Measurements from ENCODE around the gene REN.
A peak's percentile ranks its signal among the peaks of the same experiment; 100 is the strongest.

REN gene

DNA sequence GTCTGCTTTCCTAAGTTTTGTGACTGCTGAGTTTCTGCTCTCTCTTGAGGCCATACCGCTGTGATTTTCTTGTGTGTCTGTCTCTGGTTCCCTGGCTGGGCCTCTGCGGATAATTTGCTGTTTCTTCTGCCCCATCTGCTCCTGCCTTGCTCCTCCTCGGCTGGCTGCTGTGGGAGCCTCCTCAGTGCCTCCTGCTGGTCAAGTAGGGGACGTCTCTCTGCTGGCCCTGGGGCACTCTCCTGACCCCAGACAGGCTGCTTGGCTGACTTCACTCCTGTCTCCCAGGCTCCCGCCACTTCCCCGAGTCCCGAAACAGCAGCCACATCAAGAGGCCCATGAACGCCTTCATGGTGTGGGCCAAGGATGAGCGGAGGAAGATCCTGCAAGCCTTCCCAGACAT is 42.8 kb downstream of the REN start:
- WGBS (ENCODE audit: insufficient coverage, insufficient read length): no CpG with 5 or more reads among the region's 9 CpGs

GRCh38 chr1:204121840-204122555 is 44.1 kb downstream of the REN start:
- DNase-seq (ENCODE audit: low read depth, low spot score): no peak
- no peaks in the 10 kb centered on the region for H3K27me3 ChIP-seq (ENCODE audit: control insufficient read depth, insufficient read depth, low read length)
- no peaks in the 10 kb centered on the region for H3K9me3 ChIP-seq (ENCODE audit: control insufficient read depth, insufficient read depth, low read length)
- H3K27ac ChIP-seq (ENCODE audit: low read length): no peak overlapping the region
- no CpG with 5 or more reads among the region's 17 CpGs for WGBS (ENCODE audit: insufficient coverage, insufficient read length)
- H3K4me3 ChIP-seq (ENCODE audit: low read length): no peak overlapping the region
- no peaks in the 10 kb centered on the region for H3K4me1 ChIP-seq (ENCODE audit: control insufficient read depth, insufficient read depth, low read length)
- peaks cover 69% of the 10 kb centered on the region for H3K36me3 ChIP-seq (ENCODE audit: control insufficient read depth, insufficient read depth, low read length)

More for the DNA sequence above, 42.8 kb downstream of the REN start:
- H3K27ac ChIP-seq (ENCODE audit: low read length): no peak overlapping the region
- DNase-seq (ENCODE audit: low read depth, low spot score): no peak
- H3K36me3 ChIP-seq (ENCODE audit: control insufficient read depth, insufficient read depth, low read length): peaks cover 61% of the 10 kb centered on the region
- H3K9me3 ChIP-seq (ENCODE audit: control insufficient read depth, insufficient read depth, low read length): no peaks in the 10 kb centered on the region
- no peak overlapping the region for H3K4me3 ChIP-seq (ENCODE audit: low read length)
- no peaks in the 10 kb centered on the region for H3K27me3 ChIP-seq (ENCODE audit: control insufficient read depth, insufficient read depth, low read length)
- H3K4me1 ChIP-seq (ENCODE audit: control insufficient read depth, insufficient read depth, low read length): 0 out of 2 replicates have a peak, but pooled peaks cover under 1% of the 10 kb centered on the region

DNA sequence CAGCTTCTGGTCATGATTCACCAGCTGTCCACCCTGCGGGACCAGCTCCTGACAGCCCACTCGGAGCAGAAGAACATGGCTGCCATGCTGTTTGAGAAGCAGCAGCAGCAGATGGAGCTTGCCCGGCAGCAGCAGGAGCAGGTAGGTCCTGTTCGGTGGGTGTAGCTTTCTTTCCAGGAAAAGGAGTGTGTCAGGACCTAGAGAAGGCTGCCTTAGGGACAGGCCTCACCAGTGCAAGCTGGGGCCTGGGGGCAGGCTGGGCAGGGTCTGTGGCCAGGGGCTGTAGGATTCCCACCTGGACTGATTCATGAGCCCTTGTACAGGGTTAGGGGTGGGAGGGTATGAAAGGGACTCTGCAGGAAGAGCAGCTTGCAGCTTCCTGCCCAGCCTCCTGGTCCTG is 49.6 kb downstream of the REN start:
- Histone ChIP-seq H3K27me3 (ENCODE audit: control insufficient read depth, insufficient read depth, low read length) (no peaks in the 10 kb centered on the region), H3K4me3 (ENCODE audit: low read length) (no peak overlapping the region), H3K27ac (ENCODE audit: low read length) (no peak overlapping the region), H3K9me3 (ENCODE audit: control insufficient read depth, insufficient read depth, low read length) (no peaks in the 10 kb centered on the region), H3K4me1 (ENCODE audit: control insufficient read depth, insufficient read depth, low read length) (no peaks in the 10 kb centered on the region), H3K36me3 (ENCODE audit: control insufficient read depth, insufficient read depth, low read length) (peaks cover 34% of the 10 kb centered on the region)
- DNase-seq (ENCODE audit: low read depth, low spot score): no peak
- WGBS (ENCODE audit: insufficient coverage, insufficient read length): no CpG with 5 or more reads among the region's 4 CpGs

- Histone ChIP-seq H3K4me3 (ENCODE audit: low read length) (no peak overlapping the region), H3K4me1 (ENCODE audit: control insufficient read depth, insufficient read depth, low read length) (peaks cover 5% of the 10 kb centered on the region; the same call in 1 of the 2 replicates), H3K27me3 (ENCODE audit: control insufficient read depth, insufficient read depth, low read length) (no peaks in the 10 kb centered on the region), H3K36me3 (ENCODE audit: control insufficient read depth, insufficient read depth, low read length) (peaks cover 28% of the 10 kb centered on the region), H3K27ac (ENCODE audit: low read length) (no peak overlapping the region), H3K9me3 (ENCODE audit: control insufficient read depth, insufficient read depth, low read length) (no peaks in the 10 kb centered on the region)
- no CpG with 5 or more reads among the region's 4 CpGs for WGBS (ENCODE audit: insufficient coverage, insufficient read length)
- no peak for DNase-seq (ENCODE audit: low read depth, low spot score)
Measured at GRCh38 chr1:204115116-204115515, 51.0 kb downstream of the REN start.

- no peak for DNase-seq (ENCODE audit: low read depth, low spot score)
- H3K9me3 ChIP-seq (ENCODE audit: control insufficient read depth, insufficient read depth, low read length): no peaks in the 10 kb centered on the region
- no peak overlapping the region for H3K4me3 ChIP-seq (ENCODE audit: low read length)
- WGBS (ENCODE audit: insufficient coverage, insufficient read length): no CpG with 5 or more reads among the region's 4 CpGs
- no peaks in the 10 kb centered on the region for H3K27me3 ChIP-seq (ENCODE audit: control insufficient read depth, insufficient read depth, low read length)
- peaks cover 26% of the 10 kb centered on the region for H3K36me3 ChIP-seq (ENCODE audit: control insufficient read depth, insufficient read depth, low read length)
- no peak overlapping the region for H3K27ac ChIP-seq (ENCODE audit: low read length)
- H3K4me1 ChIP-seq (ENCODE audit: control insufficient read depth, insufficient read depth, low read length): peaks cover 5% of the 10 kb centered on the region; the same call in 1 of the 2 replicates
Measured at GRCh38 chr1:204114606-204115005, 51.5 kb downstream of the REN start.

DNA sequence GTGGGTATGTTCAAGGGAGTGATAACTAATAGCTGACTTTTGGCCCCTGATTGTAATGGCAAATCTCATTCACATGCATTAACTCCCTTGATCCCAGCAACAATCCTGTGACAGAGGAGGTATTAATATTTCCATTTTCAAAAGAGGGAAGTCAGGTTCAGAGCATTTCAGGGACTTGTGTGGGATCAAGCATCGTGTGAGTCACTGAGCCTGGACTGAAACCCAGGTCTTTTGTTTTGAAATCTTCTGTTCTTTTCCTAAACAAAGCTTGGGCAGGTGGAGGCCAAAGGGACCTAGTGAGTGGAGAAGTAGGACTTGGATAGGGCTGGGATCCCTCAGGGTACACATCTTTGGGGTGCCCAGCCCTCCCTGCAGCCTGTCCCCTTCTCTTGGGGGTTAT is 52.2 kb downstream of the REN start:
- Histone ChIP-seq H3K27ac (ENCODE audit: low read length) (no peak overlapping the region), H3K4me1 (ENCODE audit: control insufficient read depth, insufficient read depth, low read length) (peaks cover 7% of the 10 kb centered on the region; the same call in 1 of the 2 replicates), H3K9me3 (ENCODE audit: control insufficient read depth, insufficient read depth, low read length) (no peaks in the 10 kb centered on the region), H3K4me3 (ENCODE audit: low read length) (no peak overlapping the region), H3K27me3 (ENCODE audit: control insufficient read depth, insufficient read depth, low read length) (no peaks in the 10 kb centered on the region), H3K36me3 (ENCODE audit: control insufficient read depth, insufficient read depth, low read length) (peaks cover 21% of the 10 kb centered on the region)
- WGBS (ENCODE audit: insufficient coverage, insufficient read length): no CpG with 5 or more reads among the region's 1 CpG
- DNase-seq (ENCODE audit: low read depth, low spot score): no peak

GRCh38 chr1:204112876-204113730 is 53.0 kb downstream of the REN start:
- no CpG with 5 or more reads among the region's 11 CpGs for WGBS (ENCODE audit: insufficient coverage, insufficient read length)
- Histone ChIP-seq H3K27ac (ENCODE audit: low read length) (no peak overlapping the region), H3K4me1 (ENCODE audit: control insufficient read depth, insufficient read depth, low read length) (peaks cover 9% of the 10 kb centered on the region; the same call in 1 of the 2 replicates), H3K27me3 (ENCODE audit: control insufficient read depth, insufficient read depth, low read length) (no peaks in the 10 kb centered on the region), H3K4me3 (ENCODE audit: low read length) (no peak overlapping the region), H3K36me3 (ENCODE audit: control insufficient read depth, insufficient read depth, low read length) (peaks cover 14% of the 10 kb centered on the region), H3K9me3 (ENCODE audit: control insufficient read depth, insufficient read depth, low read length) (no peaks in the 10 kb centered on the region)
- no peak for DNase-seq (ENCODE audit: low read depth, low spot score)

GRCh38 chr1:204110894-204111633 is 55.1 kb downstream of the REN start:
- no peak overlapping the region for H3K27ac ChIP-seq (ENCODE audit: low read length)
- DNase-seq (ENCODE audit: low read depth, low spot score): no peak
- no CpG with 5 or more reads among the region's 5 CpGs for WGBS (ENCODE audit: insufficient coverage, insufficient read length)
- H3K4me3 ChIP-seq (ENCODE audit: low read length): no peak overlapping the region
- no peaks in the 10 kb centered on the region for H3K27me3 ChIP-seq (ENCODE audit: control insufficient read depth, insufficient read depth, low read length)
- no peaks in the 10 kb centered on the region for H3K9me3 ChIP-seq (ENCODE audit: control insufficient read depth, insufficient read depth, low read length)
- no peaks in the 10 kb centered on the region; the same call in 1 of the 2 replicates for H3K36me3 ChIP-seq (ENCODE audit: control insufficient read depth, insufficient read depth, low read length)
- peaks cover 16% of the 10 kb centered on the region for H3K4me1 ChIP-seq (ENCODE audit: control insufficient read depth, insufficient read depth, low read length)

DNA sequence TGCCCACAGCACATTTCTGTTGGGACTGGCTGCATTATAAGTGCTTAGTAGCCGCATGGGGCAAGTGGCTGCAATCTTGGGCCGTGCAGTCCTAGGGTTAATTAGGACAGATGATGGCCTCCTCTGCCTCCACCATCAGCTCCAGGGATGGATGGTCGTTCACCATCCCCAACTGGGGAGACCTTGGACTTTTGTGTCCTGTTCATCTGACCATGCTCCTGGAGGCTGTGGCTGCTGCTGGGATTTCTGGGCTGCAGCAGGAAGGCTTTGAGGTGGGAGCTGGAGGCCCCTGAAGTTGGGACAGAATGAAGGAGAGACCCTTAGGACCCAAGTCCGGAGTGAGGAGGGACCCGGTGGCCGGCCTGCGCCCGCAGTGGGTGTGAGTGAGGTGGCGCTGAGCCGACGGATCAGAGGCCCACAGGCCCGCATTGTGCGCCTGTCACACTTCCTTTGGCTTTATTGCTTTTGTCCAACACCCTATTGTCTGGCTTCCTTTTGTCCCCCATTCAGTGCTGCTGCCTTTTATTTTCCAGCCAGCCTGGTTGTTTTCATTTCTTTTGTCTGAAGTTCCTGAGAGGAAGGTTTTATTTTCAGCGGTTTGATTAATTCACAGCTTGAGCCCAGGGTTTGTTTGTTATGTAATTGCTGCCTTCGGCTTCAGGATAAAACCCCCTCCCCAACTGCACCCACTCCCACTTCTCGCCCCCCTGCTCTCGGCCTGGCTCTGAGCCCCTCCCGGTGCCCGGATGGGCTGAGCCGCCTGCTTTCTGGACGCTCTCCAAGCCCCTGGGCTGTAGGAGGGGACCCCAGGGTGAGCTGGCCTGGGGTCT is 57.6 kb downstream of the REN start:
- Histone ChIP-seq H3K4me3 (ENCODE audit: low read length) (no peak overlapping the region), H3K27me3 (ENCODE audit: control insufficient read depth, insufficient read depth, low read length) (no peaks in the 10 kb centered on the region), H3K4me1 (ENCODE audit: control insufficient read depth, insufficient read depth, low read length) (peaks cover 26% of the 10 kb centered on the region), H3K27ac (ENCODE audit: low read length) (no peak overlapping the region), H3K36me3 (ENCODE audit: control insufficient read depth, insufficient read depth, low read length) (no peaks in the 10 kb centered on the region), H3K9me3 (ENCODE audit: control insufficient read depth, insufficient read depth, low read length) (no peaks in the 10 kb centered on the region)
- peak; percentile 66 for DNase-seq (ENCODE audit: low read depth, low spot score)
- no CpG with 5 or more reads among the region's 21 CpGs for WGBS (ENCODE audit: insufficient coverage, insufficient read length)

Measured in iPS DF 6.9 (cell line).